CD4-positive, alpha-beta T cell (primary cell): Measurements from ENCODE around the gene COPA. TPM values are rescaled to one million over a fixed set of nuclear protein-coding genes. Genes with fewer than 3 reads are reported as not detected.

Source experiments
- ATAC-seq: fragments of 200-7000 bp; cut with Tn5 transposase; one replicate; pipeline ENCODE4 v1.10.0; 2022; ENCODE audit warnings: mild to moderate bottlenecking; ENCODE audit not compliant: poor library complexity
- CTCF ChIA-PET: fragments of 350-600 bp; sonication (Branson Sonifier 250); formaldehyde crosslinking; loops from one replicate; lab custom pipeline; 2021; ENCODE audit warnings: antibody characterized with exemption, inconsistent platforms; lab: Charles Lee
- POLR2A ChIA-PET: fragments of 350-600 bp; sonication (Branson Sonifier 250); formaldehyde crosslinking; loops from one replicate; lab custom pipeline; 2021; ENCODE audit warnings: antibody characterized with exemption, inconsistent platforms; lab: Charles Lee
- DNase-seq, 14 experiments: peaks; one replicate each; pipeline ENCODE4 v3.0.0-alpha.2; 2013 to 2020; ENCODE audit warnings: mixed read lengths in 2 of 14
- H3K27ac ChIP-seq, 2 donors: one replicate each; pipeline versions ENCODE4 v1.5.1 to v1.7.0; 2013; ENCODE audit warnings: low read length in 2 of 2, low read depth in 1 of 2, mild to moderate bottlenecking in 1 of 2
- H3K27me3 ChIP-seq, 2 experiments: 1 replicate in 1 of 2; 2 replicates in 1 of 2; pipeline versions ENCODE4 v1.6.1 to v1.7.0; 2013; ENCODE audit warnings: low read length in 2 of 2, control low read depth in 1 of 2, mild to moderate bottlenecking in 1 of 2, moderate library complexity in 1 of 2; ENCODE audit not compliant: insufficient read depth in 2 of 2, control insufficient read depth in 1 of 2
- H3K36me3 ChIP-seq: one replicate; pipeline ENCODE4 v1.6.1; 2013; ENCODE audit warnings: low read length, control low read depth; ENCODE audit not compliant: insufficient read depth
- H3K4me1 ChIP-seq: one replicate; pipeline ENCODE4 v1.6.1; 2013; ENCODE audit warnings: low read length, control low read depth; ENCODE audit not compliant: insufficient read depth
- H3K4me3 ChIP-seq: one replicate; pipeline ENCODE4 v1.5.1; 2013; ENCODE audit warnings: mild to moderate bottlenecking, low read length, moderate library complexity
- H3K9me3 ChIP-seq, 2 experiments: 1 replicate in 1 of 2; 2 replicates in 1 of 2; pipeline versions ENCODE4 v1.6.1 to v1.7.0; 2013; ENCODE audit warnings: low read length in 2 of 2, mild to moderate bottlenecking in 2 of 2, control low read depth in 1 of 2, moderate library complexity in 1 of 2; ENCODE audit not compliant: control insufficient read depth in 1 of 2, insufficient read depth in 1 of 2
- H3K27ac Mint-ChIP-seq: one replicate; pipeline ENCODE4 v1.8.0; 2020; ENCODE audit warnings: mixed read lengths
- H3K27me3 Mint-ChIP-seq: one replicate; pipeline ENCODE4 v1.8.0; 2021; ENCODE audit warnings: mixed read lengths
- H3K36me3 Mint-ChIP-seq: one replicate; pipeline ENCODE4 v1.8.0; 2021; ENCODE audit warnings: low read depth, mixed read lengths
- H3K4me1 Mint-ChIP-seq: one replicate; pipeline ENCODE4 v1.8.0; 2021; ENCODE audit warnings: low read depth, mixed read lengths
- H3K4me3 Mint-ChIP-seq: one replicate; pipeline ENCODE4 v1.8.0; 2020; ENCODE audit warnings: mild to moderate bottlenecking, mixed read lengths
- H3K9me3 Mint-ChIP-seq: one replicate; pipeline ENCODE4 v1.8.0; 2020; ENCODE audit warnings: mixed read lengths
- intact Hi-C, 2 experiments: fragments of 100-400 bp; cut with DNase I in 1 of 2; cut with micrococcal nuclease in 1 of 2; formaldehyde crosslinking; loops; one replicate each; pipeline versions ENCODE4 v1.15.1 to v1.9.0; 2023 to 2025; cut with DNase I, micrococcal nuclease
- total RNA-seq, 174 experiments: library from RNA in 2 of 174; stranded (reverse) in 2 of 174; gene quantifications; one replicate each; pipeline ENCODE4 v1.2.3 and lab custom pipeline; 2021 to 2026
- TF ChIP-seq, protein P1 (sequence below): fragments of 200-600 bp; IDR thresholded peaks from one replicate; pipeline ENCODE4 v1.8.0; 2022; ENCODE audit warnings: antibody characterized with exemption, mild to moderate bottlenecking

The COPA gene
- total RNA-seq, 2 experiments from 2014 or later: 95.0 to 107 TPM

DNA sequence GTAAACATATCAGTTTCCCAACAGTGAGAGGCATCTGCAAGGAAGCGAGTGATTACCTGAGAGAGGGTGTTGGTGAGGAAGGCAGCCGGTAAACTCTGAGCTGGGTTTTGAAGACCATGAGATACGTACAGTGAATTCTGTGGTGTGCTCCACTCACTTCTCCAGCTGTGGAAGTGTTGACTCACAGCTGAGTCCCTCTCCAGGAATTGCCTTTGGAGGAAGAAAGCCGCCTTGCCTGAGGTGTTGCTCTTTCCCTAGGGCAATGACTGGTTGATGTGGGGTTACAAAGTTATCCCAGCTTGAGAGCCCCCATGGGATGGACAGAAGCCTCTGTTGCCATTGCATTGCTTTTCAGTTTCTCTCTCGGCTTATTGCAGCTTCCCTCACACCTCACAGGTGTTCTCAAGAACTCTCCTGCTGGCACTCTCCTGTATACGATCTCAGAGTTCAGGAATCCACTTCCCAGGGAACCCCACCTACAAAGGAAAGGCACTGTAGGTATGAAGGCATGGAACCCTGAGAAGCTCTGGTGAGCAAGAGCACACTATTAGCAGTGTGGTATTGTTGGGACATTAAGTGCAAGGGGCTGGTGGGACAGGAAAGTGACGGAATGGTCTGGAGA lies 34.6 kb upstream of the COPA start:
- Histone ChIP-seq H3K27ac (no peak overlapping the region), H3K4me3 (no peak overlapping the region), H3K36me3 (no peaks in the 10 kb centered on the region), H3K27me3 (no peaks in the 10 kb centered on the region), H3K4me1 (peaks cover 12% of the 10 kb centered on the region), H3K9me3 (no peaks in the 10 kb centered on the region)
- TF ChIP-seq, protein P1, sequence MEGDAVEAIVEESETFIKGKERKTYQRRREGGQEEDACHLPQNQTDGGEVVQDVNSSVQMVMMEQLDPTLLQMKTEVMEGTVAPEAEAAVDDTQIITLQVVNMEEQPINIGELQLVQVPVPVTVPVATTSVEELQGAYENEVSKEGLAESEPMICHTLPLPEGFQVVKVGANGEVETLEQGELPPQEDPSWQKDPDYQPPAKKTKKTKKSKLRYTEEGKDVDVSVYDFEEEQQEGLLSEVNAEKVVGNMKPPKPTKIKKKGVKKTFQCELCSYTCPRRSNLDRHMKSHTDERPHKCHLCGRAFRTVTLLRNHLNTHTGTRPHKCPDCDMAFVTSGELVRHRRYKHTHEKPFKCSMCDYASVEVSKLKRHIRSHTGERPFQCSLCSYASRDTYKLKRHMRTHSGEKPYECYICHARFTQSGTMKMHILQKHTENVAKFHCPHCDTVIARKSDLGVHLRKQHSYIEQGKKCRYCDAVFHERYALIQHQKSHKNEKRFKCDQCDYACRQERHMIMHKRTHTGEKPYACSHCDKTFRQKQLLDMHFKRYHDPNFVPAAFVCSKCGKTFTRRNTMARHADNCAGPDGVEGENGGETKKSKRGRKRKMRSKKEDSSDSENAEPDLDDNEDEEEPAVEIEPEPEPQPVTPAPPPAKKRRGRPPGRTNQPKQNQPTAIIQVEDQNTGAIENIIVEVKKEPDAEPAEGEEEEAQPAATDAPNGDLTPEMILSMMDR: no peak
- Mint-ChIP-seq H3K4me1 (peaks cover 13% of the 10 kb centered on the region), H3K27ac (no peak overlapping the region), H3K4me3 (no peak overlapping the region), H3K36me3 (no peaks in the 10 kb centered on the region), H3K9me3 (no peaks in the 10 kb centered on the region), H3K27me3 (no peaks in the 10 kb centered on the region)
- DNase-seq (no peak), ATAC-seq (no peak)
- intact Hi-C loops: loop anchor here (2.0 to 10.0 kb wide), 5 partner anchors 185 to 583 kb away; no protein-coding TSS in a partner anchor
- ChIA-PET CTCF (interaction anchor here (1.0 to 2.6 kb wide), 3 partner anchors 23 to 229 kb away, joined by 4 to 8 read pairs (median 7); no protein-coding TSS in a partner anchor), POLR2A (interaction anchor here (1.0 to 1.5 kb wide), 4 partner anchors 9 to 229 kb away, joined by 3 to 5 read pairs (median 3); no protein-coding TSS in a partner anchor)

DNA sequence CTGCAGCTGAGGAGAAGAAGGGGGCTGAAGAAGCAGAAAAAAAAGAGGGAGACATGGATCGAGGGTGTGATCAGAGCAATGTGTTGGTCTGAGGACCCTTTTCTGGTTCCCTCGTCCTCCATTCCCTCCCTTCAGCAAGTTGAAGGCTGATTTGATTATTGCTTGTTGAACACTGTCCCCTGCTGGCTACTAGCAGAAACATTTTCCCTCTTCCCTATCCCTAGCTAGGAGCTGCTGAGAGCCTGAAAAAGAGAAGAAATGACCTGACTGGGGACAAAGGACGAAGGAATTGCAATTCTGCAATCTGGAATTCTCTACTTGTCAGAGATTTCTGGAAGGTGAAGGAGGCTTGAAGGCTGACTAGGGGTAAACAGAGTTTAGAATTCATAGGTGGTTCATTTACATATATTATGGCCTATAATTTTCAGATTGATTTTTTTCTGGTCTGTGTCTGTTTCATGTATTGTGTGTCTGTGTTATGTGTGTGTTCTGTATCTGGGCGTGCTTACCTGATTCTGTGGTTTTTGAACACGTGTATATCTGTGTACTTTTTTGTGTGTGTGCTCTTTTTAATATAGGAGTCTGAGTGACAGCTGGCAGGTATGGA lies 33.6 kb upstream of the COPA start:
- Mint-ChIP-seq H3K9me3 (no peaks in the 10 kb centered on the region), H3K27ac (no peak overlapping the region), H3K36me3 (no peaks in the 10 kb centered on the region), H3K4me3 (no peak overlapping the region), H3K27me3 (no peaks in the 10 kb centered on the region), H3K4me1 (peaks cover 13% of the 10 kb centered on the region)
- CTCF ChIA-PET: interaction anchor here (1.0 to 2.6 kb wide), 5 partner anchors 14 to 275 kb away, joined by 3 to 8 read pairs (median 5); no protein-coding TSS in a partner anchor
- no peaks in the 10 kb centered on the region for H3K9me3 ChIP-seq
- no peaks in the 10 kb centered on the region for H3K27me3 ChIP-seq
- TF ChIP-seq, protein P1: peak; percentile 87
- no peaks in the 10 kb centered on the region for H3K36me3 ChIP-seq
- intact Hi-C loops: loop anchor here (1.0 to 10.0 kb wide), 6 partner anchors 183 to 582 kb away; no protein-coding TSS in a partner anchor
- DNase-seq: peak in 4 of 14 experiments; percentile 37 to 74 (median 69)
- ATAC-seq: peak; percentile 80
- no peak overlapping the region for H3K4me3 ChIP-seq
- POLR2A ChIA-PET: interaction anchor here (0.7 to 1.5 kb wide), 6 partner anchors 13 to 278 kb away, joined by 3 to 5 read pairs (median 4); partner anchors contain the start of gene IGSF8
- H3K4me1 ChIP-seq: peaks cover 12% of the 10 kb centered on the region
- no peak overlapping the region for H3K27ac ChIP-seq

DNA sequence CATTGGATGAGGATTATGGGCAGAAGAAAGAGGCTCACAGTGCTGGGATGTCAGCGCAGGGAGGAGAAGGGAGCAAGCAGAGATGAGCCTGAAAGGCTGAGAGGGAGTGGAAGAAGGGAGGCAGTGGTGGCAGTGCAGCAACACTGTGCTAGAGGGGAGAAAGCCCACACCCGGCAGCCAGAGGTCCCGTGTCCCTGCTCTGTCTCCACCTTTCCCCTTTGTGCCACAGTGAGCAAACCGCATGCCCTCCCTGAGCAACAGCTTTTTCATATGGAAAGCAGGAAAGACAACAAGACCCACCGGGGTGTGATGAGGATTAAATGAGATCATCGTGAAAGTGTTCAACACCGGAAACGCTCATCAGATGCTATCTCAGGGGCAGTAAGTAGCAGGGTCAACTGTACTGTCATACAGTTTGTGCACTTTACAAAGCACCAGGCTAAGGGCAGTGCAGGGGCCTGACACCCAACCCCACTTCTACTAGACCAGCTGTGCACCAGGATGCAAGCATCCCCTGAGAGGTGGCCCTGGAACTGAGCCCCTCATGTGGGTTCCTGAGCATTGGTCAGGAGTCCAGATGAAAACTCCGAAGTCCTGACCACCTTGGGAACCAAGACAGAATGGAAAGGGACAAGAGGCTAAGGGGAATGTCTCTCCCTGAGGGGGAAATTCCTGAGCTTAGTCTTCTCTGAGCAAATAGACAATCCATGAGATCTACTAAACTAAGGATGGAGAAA lies 32.9 kb upstream of the COPA start:
- Histone ChIP-seq H3K4me3 (no peak overlapping the region), H3K9me3 (no peaks in the 10 kb centered on the region), H3K36me3 (no peaks in the 10 kb centered on the region), H3K4me1 (peaks cover 12% of the 10 kb centered on the region), H3K27ac (no peak overlapping the region), H3K27me3 (no peaks in the 10 kb centered on the region)
- peak; percentile 32 for ATAC-seq
- H3K27ac Mint-ChIP-seq: no peak overlapping the region
- peaks cover 13% of the 10 kb centered on the region for H3K4me1 Mint-ChIP-seq
- TF ChIP-seq, protein P1: no peak
- no peaks in the 10 kb centered on the region for H3K27me3 Mint-ChIP-seq
- CTCF ChIA-PET: interaction anchor here (1.1 to 2.6 kb wide), 4 partner anchors 13 to 275 kb away, joined by 3 to 8 read pairs (median 6); no protein-coding TSS in a partner anchor
- no peaks in the 10 kb centered on the region for H3K9me3 Mint-ChIP-seq
- intact Hi-C loops: loop anchor here (1.0 to 10.0 kb wide), 6 partner anchors 183 to 581 kb away; no protein-coding TSS in a partner anchor
- H3K36me3 Mint-ChIP-seq: no peaks in the 10 kb centered on the region
- peak overlapping the region; percentile 15 for H3K4me3 Mint-ChIP-seq
- POLR2A ChIA-PET: interaction anchor here (0.7 to 1.5 kb wide), 5 partner anchors 12 to 278 kb away, joined by 3 to 5 read pairs (median 3); partner anchors contain the start of gene IGSF8
- DNase-seq: peak in 2 of 14 experiments; percentile 13 to 36
